Activated naive CD8-positive, alpha-beta T cell treated with anti-CD3 and anti-CD28 coated beads, Interleukin-2, amount 50 U/mL, for 24 hours (primary cell): ENCODE measurements around the gene DNAAF1.

Experiments used
- ATAC-seq: fragments of 150-1000 bp; cut with Tn5 transposase; one replicate; pipeline ENCODE4 v1.10.0; 2021
- DNase-seq: peaks from one replicate; pipeline ENCODE4 v3.0.0; 2021
- H3K27ac Mint-ChIP-seq: one replicate; pipeline ENCODE4 v1.8.0; 2021; ENCODE audit warnings: mild to moderate bottlenecking, mixed read lengths
- H3K27me3 Mint-ChIP-seq: one replicate; pipeline ENCODE4 v1.8.0; 2021; ENCODE audit warnings: mixed read lengths
- H3K36me3 Mint-ChIP-seq: one replicate; pipeline ENCODE4 v1.8.0; 2021; ENCODE audit warnings: low read depth, mixed read lengths
- H3K4me1 Mint-ChIP-seq: one replicate; pipeline ENCODE4 v1.8.0; 2021; ENCODE audit warnings: mixed read lengths
- H3K4me3 Mint-ChIP-seq: one replicate; pipeline ENCODE4 v1.8.0; 2021; ENCODE audit warnings: mild to moderate bottlenecking, moderate library complexity, mixed read lengths
- H3K9me3 Mint-ChIP-seq: one replicate; pipeline ENCODE4 v1.8.0; 2021; ENCODE audit warnings: mixed read lengths

DNAAF1 gene

DNA sequence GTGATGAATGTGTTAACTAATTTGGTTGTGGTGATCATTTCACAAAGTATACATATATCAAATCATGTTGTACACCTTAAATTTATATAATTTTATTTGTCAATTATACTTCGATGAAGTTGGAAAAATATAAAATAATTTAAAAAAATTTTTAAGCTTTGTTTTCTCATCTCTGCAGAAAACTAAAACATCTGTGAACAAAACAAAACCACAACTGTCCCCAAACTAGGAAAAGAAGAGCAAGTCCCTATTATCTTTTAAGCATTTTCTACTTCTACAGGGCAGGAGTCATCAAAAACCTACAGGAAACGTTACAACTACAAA is 6.6 kb upstream of the DNAAF1 start:
- Mint-ChIP-seq H3K9me3 (no peaks in the 10 kb centered on the region), H3K4me1 (peaks cover 62% of the 10 kb centered on the region), H3K4me3 (peak overlapping the region; percentile 62), H3K36me3 (peaks cover 2% of the 10 kb centered on the region), H3K27ac (peak overlapping the region; percentile 79), H3K27me3 (no peaks in the 10 kb centered on the region)
- ATAC-seq = no peak
- DNase-seq = no peak

DNA sequence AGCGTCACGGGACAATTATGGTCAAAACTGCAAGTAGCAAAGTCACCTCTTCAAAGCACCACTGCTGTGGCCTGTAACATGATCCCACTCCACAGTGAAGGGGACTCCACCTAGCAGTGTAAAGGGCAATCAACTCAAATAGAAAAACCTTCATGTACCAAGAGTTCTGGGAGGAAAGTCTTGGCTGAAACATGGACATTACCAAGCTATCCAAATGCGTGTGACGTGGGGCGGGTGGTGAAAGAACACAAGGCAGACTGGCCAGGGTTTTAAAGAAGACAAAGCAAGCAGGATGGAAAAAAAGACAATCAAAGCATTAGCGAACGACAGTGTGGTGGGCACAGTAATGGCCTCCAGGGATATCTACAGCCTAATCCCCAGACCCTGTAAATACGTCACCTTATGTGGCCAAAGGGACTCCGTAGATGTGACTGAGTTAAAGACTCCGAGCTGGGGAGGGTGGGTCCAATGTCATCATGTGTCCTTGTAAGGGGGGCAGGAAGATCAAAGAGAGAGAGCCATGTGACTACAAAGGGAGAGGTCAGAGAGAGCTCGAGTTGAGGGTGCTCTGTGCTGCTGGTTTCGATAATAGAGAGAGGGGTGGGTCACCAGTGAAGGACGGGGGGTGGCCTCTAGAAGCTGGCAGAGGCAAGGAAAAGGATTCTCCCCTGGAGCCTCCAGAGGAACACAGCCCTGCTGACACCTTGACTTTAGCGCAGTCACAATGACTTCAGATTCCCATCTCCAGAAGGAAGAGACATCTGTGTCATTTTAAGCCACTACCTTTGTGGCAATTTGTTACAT is 6.1 kb upstream of the DNAAF1 start:
- Mint-ChIP-seq H3K36me3 (peaks cover 2% of the 10 kb centered on the region), H3K9me3 (no peaks in the 10 kb centered on the region), H3K27ac (peak overlapping the region; percentile 79), H3K4me3 (peak overlapping the region; percentile 62), H3K4me1 (peaks cover 63% of the 10 kb centered on the region), H3K27me3 (no peaks in the 10 kb centered on the region)
- peak; percentile 93 for ATAC-seq
- peak; percentile 35 for DNase-seq

DNA sequence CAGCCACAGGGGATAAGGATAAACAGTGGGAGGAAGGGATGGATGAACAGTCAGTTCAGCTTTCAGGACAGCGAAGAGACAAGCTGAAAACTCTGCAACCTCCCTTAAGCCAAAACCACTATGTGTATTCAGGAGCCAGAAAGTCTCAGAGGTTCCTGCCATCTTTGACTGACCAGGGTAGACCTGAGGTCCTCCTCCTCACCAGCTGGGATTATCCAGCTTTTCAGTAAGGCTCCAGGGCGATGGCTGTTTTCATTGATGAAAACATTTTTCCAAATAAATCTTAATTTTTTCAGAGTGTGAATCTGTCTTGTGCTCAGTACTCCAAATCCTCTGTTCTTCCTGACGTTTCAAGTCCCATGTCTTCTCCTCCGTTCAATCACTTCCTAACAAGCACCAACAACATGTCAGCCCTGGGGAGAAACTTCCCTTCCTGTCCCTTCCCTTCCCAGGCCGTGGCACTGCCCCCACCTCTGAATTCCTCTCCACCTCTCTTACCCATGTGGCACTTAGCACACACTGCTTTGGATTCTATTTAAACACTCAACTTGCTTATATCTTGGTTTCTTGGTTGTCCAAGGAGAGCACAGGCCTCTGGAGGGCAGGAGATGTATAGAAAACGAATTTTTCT is 5.4 kb upstream of the DNAAF1 start:
- Mint-ChIP-seq H3K9me3 (no peaks in the 10 kb centered on the region), H3K27ac (peak overlapping the region; percentile 79), H3K4me1 (peaks cover 67% of the 10 kb centered on the region)

DNA sequence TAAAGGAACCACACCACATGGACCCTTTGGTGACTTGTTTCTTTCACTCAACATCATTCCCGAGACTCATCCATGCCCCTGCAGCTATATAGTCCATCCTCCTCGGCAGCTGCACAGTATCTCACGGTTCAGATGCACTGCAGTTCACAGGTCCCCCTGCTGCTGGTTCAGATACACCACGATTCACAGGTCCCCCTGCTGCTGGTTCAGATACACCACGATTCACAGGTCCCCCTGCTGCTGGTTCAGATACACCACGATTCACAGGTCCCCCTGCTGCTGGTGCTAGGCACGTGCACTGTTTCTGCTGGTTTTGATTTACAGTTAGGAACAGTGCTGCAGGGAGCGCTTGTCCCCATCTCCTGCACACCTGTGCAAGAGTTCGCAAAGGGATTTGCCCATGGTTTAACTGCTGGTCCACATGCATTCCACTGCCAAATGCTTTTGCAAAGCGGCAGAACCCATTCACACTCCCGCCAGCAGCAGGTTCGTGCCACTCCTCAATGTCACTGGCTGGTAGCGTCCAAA is 3.9 kb upstream of the DNAAF1 start:
- H3K36me3 Mint-ChIP-seq = no peaks in the 10 kb centered on the region
- no peaks in the 10 kb centered on the region for H3K27me3 Mint-ChIP-seq
- ATAC-seq (no peak), DNase-seq (no peak)
- H3K4me3 Mint-ChIP-seq = no peak overlapping the region
- peaks cover 61% of the 10 kb centered on the region for H3K4me1 Mint-ChIP-seq
- H3K9me3 Mint-ChIP-seq = no peaks in the 10 kb centered on the region
- H3K27ac Mint-ChIP-seq = no peak overlapping the region

More for the DNA sequence above, 5.4 kb upstream of the DNAAF1 start:
- ATAC-seq (no peak), DNase-seq (no peak)
- Mint-ChIP-seq H3K27me3 (no peaks in the 10 kb centered on the region), H3K36me3 (peaks cover 2% of the 10 kb centered on the region), H3K4me3 (no peak overlapping the region)

DNA sequence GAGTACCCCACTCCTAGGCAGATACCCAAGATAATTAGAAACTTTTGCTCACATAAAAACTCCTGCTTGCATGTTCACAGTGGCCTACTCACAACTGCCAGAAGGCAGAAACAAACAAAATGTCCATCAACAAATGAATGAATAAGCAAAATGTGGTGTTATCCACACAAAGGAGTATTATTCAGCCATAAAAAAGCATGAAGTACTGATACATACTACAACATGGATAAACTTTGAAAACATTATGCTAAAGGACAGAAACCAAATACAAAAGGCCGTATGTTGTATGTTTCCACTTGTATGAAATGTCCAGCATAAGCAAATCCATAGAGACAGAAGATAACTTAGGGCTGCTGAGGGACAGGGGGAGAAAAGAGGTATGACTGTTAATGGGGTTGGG is 2.0 kb upstream of the DNAAF1 start:
- no peak for ATAC-seq
- Mint-ChIP-seq H3K27me3 (peaks cover 3% of the 10 kb centered on the region), H3K4me3 (peak overlapping the region; percentile 93), H3K27ac (no peak overlapping the region), H3K36me3 (no peaks in the 10 kb centered on the region), H3K4me1 (peaks cover 43% of the 10 kb centered on the region), H3K9me3 (no peaks in the 10 kb centered on the region)
- DNase-seq = no peak

DNA sequence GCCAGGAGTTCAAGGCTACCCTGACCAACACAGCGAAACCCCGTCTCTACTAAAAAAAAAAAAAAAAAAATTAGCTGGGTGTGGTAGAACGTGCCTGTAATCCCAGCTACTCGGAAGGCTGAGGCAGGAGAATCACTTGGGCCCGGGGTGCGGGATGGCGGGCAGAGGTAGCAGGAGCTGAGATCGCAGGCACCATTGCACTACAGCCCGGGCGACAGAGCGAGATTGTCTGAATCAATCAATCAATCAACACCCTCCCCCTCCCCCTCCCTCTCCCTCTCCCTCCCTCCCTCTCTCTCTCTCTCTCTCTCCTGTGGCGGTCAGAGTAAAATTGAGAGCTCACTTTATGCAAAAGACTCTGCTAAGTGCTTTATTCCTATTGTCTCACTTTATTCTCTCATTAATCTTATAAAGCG is 1.3 kb upstream of the DNAAF1 start:
- ATAC-seq = no peak
- DNase-seq = no peak
- Mint-ChIP-seq H3K4me3 (peak overlapping the region; percentile 93), H3K4me1 (peaks cover 36% of the 10 kb centered on the region), H3K27ac (peak overlapping the region; percentile 86), H3K36me3 (no peaks in the 10 kb centered on the region), H3K27me3 (peaks cover 3% of the 10 kb centered on the region), H3K9me3 (no peaks in the 10 kb centered on the region)

DNA sequence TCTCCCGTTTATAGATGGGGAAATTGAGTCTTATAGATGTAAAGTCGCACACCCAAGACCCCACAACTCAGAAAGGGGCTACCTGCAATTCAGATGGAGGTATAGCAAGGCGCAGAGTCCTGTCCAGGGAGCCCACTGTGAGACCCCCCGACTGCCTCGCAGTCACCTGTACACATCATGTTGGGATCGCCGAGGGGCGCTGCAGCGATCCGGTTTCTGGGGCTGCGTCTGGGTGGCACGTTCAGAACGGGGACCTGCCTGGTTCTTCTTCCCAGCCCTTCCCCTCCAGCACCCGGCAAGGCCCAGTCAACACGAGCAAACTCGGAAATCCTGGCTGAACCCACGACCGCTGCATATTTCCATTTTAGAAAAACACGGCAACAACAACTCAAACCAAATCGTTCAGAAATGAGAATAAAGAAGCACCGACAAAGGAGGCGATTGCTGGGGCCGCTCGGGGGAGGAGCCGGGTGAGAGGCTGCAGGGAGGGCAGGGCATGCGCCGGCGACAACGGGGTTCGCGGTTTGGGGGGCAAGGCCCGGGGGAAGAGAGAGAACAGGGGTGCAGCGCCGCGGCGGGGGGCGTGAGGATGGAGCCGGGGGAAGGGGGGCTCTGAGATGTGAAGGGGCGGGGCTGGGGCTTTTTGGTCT is 774 bp upstream of the DNAAF1 start:
- H3K27ac Mint-ChIP-seq = peak overlapping the region; percentile 86
- ATAC-seq = peak; percentile 60
- H3K9me3 Mint-ChIP-seq = no peaks in the 10 kb centered on the region
- H3K36me3 Mint-ChIP-seq = no peaks in the 10 kb centered on the region
- peak; percentile 52 for DNase-seq
- peaks cover 30% of the 10 kb centered on the region for H3K4me1 Mint-ChIP-seq
- peaks cover 3% of the 10 kb centered on the region for H3K27me3 Mint-ChIP-seq
- peak overlapping the region; percentile 93 for H3K4me3 Mint-ChIP-seq

DNA sequence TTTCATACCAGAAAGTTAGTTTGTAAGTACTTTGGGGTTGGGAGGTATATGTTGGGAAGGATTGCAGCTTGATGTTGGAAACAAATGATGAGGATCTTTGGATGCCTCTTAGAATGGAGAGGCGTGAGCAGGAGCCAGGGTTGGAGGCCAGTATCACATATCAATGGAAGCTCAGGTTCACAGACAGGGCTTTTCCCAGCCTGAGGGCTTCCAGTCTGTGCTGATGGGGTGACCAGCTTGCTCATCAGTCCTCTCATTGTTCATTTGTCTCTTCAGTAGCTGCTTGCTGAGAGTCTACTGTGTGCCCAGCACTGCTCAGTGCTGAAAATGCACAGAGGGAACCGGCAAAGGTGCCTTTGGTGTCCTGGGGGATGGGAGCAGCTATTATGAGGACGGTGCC is 5.8 kb downstream of the DNAAF1 start:
- H3K36me3 Mint-ChIP-seq = no peaks in the 10 kb centered on the region
- peaks cover 13% of the 10 kb centered on the region for H3K27me3 Mint-ChIP-seq
- no peak overlapping the region for H3K27ac Mint-ChIP-seq
- no peak for DNase-seq
- H3K9me3 Mint-ChIP-seq = no peaks in the 10 kb centered on the region
- no peak for ATAC-seq
- peaks cover 2% of the 10 kb centered on the region for H3K4me1 Mint-ChIP-seq
- H3K4me3 Mint-ChIP-seq = no peak overlapping the region

DNA sequence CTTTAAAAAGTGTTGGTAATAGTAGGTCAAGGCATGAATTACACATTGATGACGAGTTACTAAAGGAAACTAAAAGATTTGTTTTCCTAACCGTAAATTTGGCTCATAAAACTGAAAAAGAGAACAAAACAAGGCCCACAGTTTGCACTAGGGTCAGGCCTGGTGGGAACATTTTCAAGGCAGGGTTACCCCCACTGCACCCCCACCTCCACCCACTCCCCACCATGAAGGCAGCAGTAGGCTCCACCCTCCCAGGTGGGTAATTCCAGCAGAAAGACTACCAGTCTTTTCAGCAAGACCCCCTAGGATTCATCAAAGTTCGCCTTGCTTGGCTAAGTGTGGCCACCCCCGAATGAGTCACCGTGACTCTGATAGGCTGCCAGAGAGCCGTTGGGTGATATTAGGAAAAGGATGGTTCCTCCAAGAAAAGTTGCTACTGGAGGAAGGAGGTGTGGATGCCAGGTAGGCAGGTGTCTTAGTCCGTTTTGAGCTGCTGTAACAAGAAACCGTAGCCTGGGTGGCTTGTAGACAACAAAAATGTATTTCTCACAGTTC is 8.6 kb downstream of the DNAAF1 start:
- Mint-ChIP-seq H3K9me3 (no peaks in the 10 kb centered on the region), H3K4me3 (no peak overlapping the region), H3K27ac (no peak overlapping the region), H3K36me3 (no peaks in the 10 kb centered on the region), H3K27me3 (peaks cover 21% of the 10 kb centered on the region), H3K4me1 (no peaks in the 10 kb centered on the region)
- ATAC-seq = no peak
- no peak for DNase-seq

DNA sequence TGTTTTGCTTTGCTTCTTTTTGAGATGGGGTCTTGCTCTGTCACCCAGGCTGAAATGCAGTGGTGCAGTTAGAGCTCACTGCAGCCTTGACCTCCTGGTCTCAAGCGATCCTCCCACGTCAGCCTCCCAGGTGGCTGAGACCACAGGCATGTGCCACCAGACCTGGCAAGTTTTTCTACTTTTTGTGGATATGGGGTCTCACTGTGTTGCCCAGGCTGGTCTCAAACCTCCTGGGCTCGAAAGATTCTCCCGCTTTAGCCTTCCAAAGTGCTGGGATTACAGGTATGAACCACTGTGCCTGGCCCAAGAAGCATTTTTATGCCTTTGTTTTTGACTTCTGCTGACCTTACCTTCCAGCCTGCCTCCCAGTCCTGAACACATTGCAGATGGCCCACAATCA is 10.1 kb downstream of the DNAAF1 start:
- DNase-seq (no peak), ATAC-seq (no peak)
- Mint-ChIP-seq H3K9me3 (no peaks in the 10 kb centered on the region), H3K27me3 (peaks cover 32% of the 10 kb centered on the region), H3K36me3 (no peaks in the 10 kb centered on the region), H3K4me1 (no peaks in the 10 kb centered on the region), H3K27ac (no peak overlapping the region), H3K4me3 (no peak overlapping the region)

DNA sequence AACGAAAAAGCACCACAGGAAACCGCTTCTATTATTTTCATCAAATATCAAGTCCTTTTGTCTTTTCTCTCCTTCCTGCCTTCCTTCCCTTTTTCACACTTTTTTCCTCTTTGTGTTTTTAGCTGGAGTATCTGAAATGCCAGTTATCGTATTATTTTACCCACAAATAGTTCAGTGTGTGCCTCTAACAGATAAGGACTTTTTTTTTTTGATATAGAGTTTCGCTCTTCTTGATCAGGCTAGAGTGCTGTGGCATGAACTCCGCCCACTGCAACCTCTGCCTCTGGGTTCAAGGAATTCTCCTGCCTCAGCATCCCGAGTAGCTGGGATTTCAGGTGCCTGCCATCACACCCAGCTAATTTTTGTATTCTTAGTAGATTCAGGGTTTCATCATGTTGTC is 10.7 kb downstream of the DNAAF1 start:
- Mint-ChIP-seq H3K36me3 (no peaks in the 10 kb centered on the region), H3K27me3 (peaks cover 32% of the 10 kb centered on the region), H3K4me1 (no peaks in the 10 kb centered on the region), H3K9me3 (no peaks in the 10 kb centered on the region), H3K27ac (no peak overlapping the region), H3K4me3 (no peak overlapping the region)
- ATAC-seq = no peak
- DNase-seq = no peak

DNA sequence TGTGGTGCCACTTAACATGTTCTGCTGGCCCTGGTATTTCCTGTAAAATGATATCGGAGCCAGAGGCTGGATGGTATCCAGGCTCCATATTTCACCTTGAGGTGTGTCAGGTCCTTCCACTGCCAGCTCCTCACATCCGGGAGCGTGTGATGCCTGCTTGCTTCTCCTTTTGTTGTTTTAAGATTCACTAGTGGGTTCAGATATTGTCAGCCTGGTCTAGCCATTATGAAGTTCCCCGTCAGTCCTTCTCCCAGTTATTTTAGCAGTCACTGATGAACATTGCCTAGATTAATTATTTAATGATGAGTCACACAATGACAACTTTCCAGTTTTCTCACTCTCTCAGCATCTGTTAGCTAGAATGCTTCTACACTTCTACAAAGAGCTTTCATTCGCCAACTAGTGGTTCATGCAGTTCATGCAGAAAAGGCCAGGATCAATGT is 11.3 kb downstream of the DNAAF1 start:
- H3K27me3 Mint-ChIP-seq = peaks cover 32% of the 10 kb centered on the region
- no peak for ATAC-seq
- no peak overlapping the region for H3K4me3 Mint-ChIP-seq
- DNase-seq = no peak
- no peaks in the 10 kb centered on the region for H3K4me1 Mint-ChIP-seq
- no peaks in the 10 kb centered on the region for H3K9me3 Mint-ChIP-seq
- H3K27ac Mint-ChIP-seq = no peak overlapping the region
- H3K36me3 Mint-ChIP-seq = no peaks in the 10 kb centered on the region

DNA sequence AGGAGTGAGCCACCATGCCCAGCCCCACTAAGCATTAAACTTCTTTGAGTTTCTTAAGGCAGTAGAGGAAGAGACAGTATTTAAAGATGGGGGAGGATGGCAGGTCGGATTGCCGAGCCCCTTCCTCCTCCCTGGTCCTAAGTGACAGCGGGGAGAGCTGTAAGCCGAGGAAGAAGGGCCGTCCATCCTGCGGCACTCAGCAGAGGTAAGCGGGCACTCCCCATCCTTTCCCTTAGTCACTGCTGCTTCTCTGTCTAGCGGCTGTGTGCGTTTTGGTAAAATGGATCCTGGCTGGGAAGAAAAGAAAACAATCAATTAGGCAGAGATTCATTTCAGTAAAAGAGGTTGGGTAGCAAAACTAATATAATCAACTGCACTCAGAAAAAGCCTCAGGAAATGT is 13.9 kb downstream of the DNAAF1 start:
- H3K36me3 Mint-ChIP-seq = no peaks in the 10 kb centered on the region
- no peak for DNase-seq
- H3K4me3 Mint-ChIP-seq = no peak overlapping the region
- peaks cover 34% of the 10 kb centered on the region for H3K27me3 Mint-ChIP-seq
- no peaks in the 10 kb centered on the region for H3K4me1 Mint-ChIP-seq
- no peak for ATAC-seq
- H3K9me3 Mint-ChIP-seq = no peaks in the 10 kb centered on the region
- no peak overlapping the region for H3K27ac Mint-ChIP-seq

DNA sequence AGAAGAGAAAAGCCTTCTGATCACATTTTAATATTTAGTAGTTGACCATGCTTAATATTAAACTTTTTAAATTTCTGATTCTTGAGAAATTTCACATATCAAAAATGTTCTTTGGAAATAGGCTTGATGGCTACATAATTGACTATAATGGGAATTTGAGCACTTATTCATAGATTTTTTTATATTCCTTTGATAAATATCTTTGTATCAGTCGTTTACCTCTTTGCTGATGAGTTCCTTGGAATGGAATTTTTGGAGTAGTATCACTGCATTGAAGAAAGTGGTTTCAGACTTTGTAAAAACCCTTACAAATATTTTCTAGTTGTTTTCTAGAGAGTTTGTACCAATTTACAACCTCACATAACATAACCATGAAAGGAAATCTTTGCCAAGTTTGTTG is 14.7 kb downstream of the DNAAF1 start:
- no peaks in the 10 kb centered on the region for H3K36me3 Mint-ChIP-seq
- H3K4me1 Mint-ChIP-seq = no peaks in the 10 kb centered on the region
- H3K27ac Mint-ChIP-seq = no peak overlapping the region
- DNase-seq = no peak
- no peak for ATAC-seq
- H3K27me3 Mint-ChIP-seq = peaks cover 34% of the 10 kb centered on the region
- no peaks in the 10 kb centered on the region for H3K9me3 Mint-ChIP-seq
- no peak overlapping the region for H3K4me3 Mint-ChIP-seq

DNA sequence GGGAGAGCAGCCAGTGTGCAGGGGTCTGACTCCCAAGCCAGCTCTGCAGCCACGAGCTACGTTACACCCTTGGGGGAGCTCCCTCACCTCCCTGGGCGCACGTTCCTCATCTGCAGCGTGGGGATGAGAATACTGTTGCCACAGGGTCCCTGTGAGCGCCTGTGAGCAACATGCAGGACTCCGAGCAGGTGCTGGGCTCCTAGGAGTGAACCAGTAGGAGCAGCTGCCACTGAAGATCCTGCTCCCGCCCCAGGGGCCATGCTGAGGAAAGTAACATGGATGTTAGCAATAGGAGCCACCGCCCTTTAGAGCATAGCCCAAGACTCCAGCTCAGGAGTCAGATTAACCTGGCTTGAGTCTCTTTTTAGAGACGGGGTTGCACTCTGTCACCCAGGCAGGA is 15.9 kb downstream of the DNAAF1 start:
- H3K9me3 Mint-ChIP-seq = no peaks in the 10 kb centered on the region
- no peak overlapping the region for H3K4me3 Mint-ChIP-seq
- peaks cover 34% of the 10 kb centered on the region for H3K27me3 Mint-ChIP-seq
- no peak overlapping the region for H3K27ac Mint-ChIP-seq
- ATAC-seq (no peak), DNase-seq (no peak)
- no peaks in the 10 kb centered on the region for H3K36me3 Mint-ChIP-seq
- no peaks in the 10 kb centered on the region for H3K4me1 Mint-ChIP-seq
